ENCODE results near the gene MED15. TPM values are rescaled to one million over a fixed set of nuclear protein-coding genes. Genes with fewer than 3 reads are reported as not detected.

The MED15 gene
- total and polyA plus RNA-seq, 2 of the 8 experiments (the other 6 are each of a cell fraction or from before 2014, with no cell fraction given) = 28.3 to 57.1 TPM

DNA sequence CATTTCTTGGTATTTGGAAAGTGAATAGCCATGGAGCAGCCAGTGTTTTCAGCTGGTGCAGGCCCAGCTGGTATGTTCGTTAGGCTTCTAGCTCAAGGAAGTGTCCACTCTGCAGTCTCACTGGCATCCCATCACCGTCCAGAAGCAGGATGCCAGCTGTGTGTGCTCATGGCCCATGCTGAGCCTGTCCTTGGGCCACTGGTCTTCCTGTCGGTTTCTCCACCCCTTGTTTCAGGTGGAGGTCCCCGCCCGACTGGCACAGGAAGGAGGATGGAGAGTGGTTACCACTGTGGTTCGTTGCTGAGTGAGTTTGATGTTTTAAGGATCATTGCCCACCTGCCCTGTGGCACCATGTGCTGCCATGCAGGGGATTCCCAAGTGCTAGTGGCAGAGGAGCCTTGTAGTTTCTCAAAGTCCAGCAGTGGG, 63.7 kb downstream of the MED15 start (continued):
- TF ChIP-seq, protein P1, sequence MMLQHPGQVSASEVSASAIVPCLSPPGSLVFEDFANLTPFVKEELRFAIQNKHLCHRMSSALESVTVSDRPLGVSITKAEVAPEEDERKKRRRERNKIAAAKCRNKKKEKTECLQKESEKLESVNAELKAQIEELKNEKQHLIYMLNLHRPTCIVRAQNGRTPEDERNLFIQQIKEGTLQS (IDR thresholded peaks at IDR 0.05; ENCODE audit: insufficient read depth, low read depth, low read length) = no peak
- no peak for TF ChIP-seq SIRT6 (IDR thresholded peaks at IDR 0.05; ENCODE audit: low read length)
- TF ChIP-seq HDAC6 (IDR thresholded peaks at IDR 0.05; ENCODE audit: low read depth, low read length) = no peak

All from H1 (cell line).